T-helper 2 cell treated with Interferon-gamma antibody and Interleukin-4, amounts not matched to agents 5 μg/mL and 100 μg/mL, for 36 hours (primary cell): ENCODE results near the gene GEMIN7.
A peak's percentile ranks its signal among the peaks of the same experiment; 100 is the strongest.

ENCODE experiments used
- DNase-seq: peaks from one replicate; pipeline ENCODE4 v3.0.0; 2021; ENCODE audit warnings: low spot score
- H3K27ac Mint-ChIP-seq: one replicate; pipeline ENCODE4 v1.8.0; 2021; ENCODE audit warnings: mild to moderate bottlenecking, mixed read lengths
- H3K27me3 Mint-ChIP-seq: one replicate; pipeline ENCODE4 v1.8.0; 2021; ENCODE audit warnings: low read depth, mixed read lengths
- H3K36me3 Mint-ChIP-seq: one replicate; pipeline ENCODE4 v1.8.0; 2021; ENCODE audit warnings: low read depth, mixed read lengths
- H3K4me1 Mint-ChIP-seq: one replicate; pipeline ENCODE4 v1.8.0; 2021; ENCODE audit warnings: low read depth, mixed read lengths
- H3K4me3 Mint-ChIP-seq: one replicate; pipeline ENCODE4 v1.8.0; 2022; ENCODE audit warnings: mild to moderate bottlenecking, moderate library complexity, mixed read lengths
- H3K9me3 Mint-ChIP-seq: one replicate; pipeline ENCODE4 v1.8.0; 2021; ENCODE audit warnings: mixed read lengths

GEMIN7 gene

DNA sequence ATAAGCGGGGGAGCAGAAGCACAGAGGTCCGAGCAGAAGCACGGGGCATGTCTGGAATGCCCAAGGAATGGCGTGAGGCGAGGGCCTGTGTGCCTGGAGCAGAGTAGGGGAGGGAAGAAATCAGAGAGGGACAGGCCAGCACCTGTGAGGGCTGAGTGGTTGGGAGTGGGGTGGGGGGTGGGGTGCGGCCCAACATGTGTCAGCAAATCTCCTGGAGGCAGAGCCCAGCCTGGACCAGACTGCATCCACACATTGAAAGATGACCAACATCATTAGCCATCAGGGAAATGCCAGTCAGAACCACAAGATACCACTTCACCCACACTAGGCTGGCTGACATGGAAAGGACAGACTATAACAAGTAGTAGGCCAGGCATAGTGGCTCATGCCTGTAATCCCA is 29.0 kb upstream of the GEMIN7 start:
- DNase-seq = no peak
- H3K4me1 Mint-ChIP-seq = peaks cover 27% of the 10 kb centered on the region
- H3K4me3 Mint-ChIP-seq = no peak overlapping the region
- no peak overlapping the region for H3K27ac Mint-ChIP-seq
- peaks cover 35% of the 10 kb centered on the region for H3K36me3 Mint-ChIP-seq
- H3K27me3 Mint-ChIP-seq = no peaks in the 10 kb centered on the region
- H3K9me3 Mint-ChIP-seq = no peaks in the 10 kb centered on the region

DNA sequence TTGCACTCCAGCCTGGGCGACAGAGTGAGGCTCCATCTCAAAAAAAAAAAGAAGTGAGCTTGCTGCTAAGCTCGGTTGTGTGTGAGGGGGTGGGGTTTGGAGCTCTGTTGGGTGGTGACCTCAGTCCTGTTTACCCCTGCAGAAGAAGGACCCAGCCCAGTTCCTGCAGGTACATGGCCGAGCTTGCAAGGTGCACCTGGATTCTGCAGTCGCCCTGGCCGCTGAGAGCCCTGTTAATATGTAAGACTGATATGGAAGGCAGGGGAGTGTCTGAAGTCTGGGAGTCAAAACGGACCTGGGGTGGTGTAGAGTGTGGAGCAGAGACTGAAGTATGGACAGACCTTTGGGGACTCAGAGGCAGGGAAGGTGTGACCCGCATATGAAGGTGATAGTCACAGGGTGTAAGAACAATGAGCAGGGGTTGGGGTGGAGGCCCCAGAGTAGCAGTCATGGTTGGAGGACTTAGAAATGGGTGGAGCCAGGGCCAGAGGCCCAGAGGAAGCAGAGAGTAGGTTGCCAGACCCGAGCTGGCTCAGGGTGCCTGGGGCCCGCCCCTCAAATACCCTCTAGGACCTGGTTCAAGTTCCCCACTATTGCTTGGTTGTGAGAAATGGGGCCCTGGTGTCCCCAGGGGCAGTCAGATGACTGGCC is 27.0 kb upstream of the GEMIN7 start:
- Mint-ChIP-seq H3K27me3 (no peaks in the 10 kb centered on the region), H3K4me1 (peaks cover 10% of the 10 kb centered on the region), H3K4me3 (no peak overlapping the region), H3K27ac (no peak overlapping the region), H3K36me3 (peaks cover 27% of the 10 kb centered on the region), H3K9me3 (no peaks in the 10 kb centered on the region)
- no peak for DNase-seq

DNA sequence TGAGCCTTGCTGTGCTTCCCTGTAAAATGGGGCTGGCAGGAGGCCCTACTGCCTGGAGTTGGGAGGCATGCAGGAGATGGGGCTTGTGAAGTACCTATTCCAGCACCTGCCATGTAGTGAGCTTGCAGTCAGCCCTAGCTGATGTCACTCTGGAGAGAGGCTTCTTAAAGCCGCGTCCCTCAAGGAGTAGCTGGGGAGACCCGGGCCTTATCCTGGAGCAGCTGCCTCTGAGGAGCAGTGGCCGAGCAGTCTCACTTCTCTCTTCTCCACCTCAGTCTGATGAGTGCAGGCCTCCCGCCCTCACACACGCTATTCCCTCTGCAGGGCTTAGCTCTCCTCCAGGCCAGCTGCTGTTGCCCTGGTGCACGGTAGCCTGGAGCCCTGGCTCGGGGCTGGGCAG is 22.2 kb upstream of the GEMIN7 start:
- Mint-ChIP-seq H3K36me3 (peaks cover 51% of the 10 kb centered on the region), H3K4me1 (peaks cover 4% of the 10 kb centered on the region)

DNA sequence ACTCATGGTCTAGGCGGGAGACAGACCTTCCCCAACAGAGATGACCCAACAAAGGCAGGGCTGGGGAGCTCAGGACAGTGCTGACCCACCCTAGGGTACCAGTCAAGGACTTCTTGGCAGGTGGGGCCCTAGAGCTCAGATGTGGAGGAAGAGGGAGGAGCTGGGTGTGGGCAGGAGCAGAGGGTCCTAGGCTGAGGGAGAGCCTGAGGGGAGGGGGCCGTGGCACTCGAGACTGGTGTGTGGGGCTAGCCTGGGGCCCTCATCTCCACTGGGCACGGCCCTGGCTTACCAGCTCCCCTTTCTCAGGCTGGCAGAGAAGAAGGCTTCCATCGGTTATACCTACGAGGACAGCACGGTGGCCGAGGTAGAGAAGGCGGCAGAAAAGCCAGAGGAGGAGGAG is 21.6 kb upstream of the GEMIN7 start:
- Mint-ChIP-seq H3K9me3 (no peaks in the 10 kb centered on the region), H3K27ac (no peak overlapping the region), H3K4me1 (peaks cover 4% of the 10 kb centered on the region), H3K36me3 (peaks cover 48% of the 10 kb centered on the region), H3K4me3 (no peak overlapping the region), H3K27me3 (no peaks in the 10 kb centered on the region)
- DNase-seq = no peak

More for the DNA sequence above, 22.2 kb upstream of the GEMIN7 start:
- Mint-ChIP-seq H3K4me3 (no peak overlapping the region), H3K9me3 (no peaks in the 10 kb centered on the region), H3K27ac (no peak overlapping the region), H3K27me3 (no peaks in the 10 kb centered on the region)
- DNase-seq = no peak

DNA sequence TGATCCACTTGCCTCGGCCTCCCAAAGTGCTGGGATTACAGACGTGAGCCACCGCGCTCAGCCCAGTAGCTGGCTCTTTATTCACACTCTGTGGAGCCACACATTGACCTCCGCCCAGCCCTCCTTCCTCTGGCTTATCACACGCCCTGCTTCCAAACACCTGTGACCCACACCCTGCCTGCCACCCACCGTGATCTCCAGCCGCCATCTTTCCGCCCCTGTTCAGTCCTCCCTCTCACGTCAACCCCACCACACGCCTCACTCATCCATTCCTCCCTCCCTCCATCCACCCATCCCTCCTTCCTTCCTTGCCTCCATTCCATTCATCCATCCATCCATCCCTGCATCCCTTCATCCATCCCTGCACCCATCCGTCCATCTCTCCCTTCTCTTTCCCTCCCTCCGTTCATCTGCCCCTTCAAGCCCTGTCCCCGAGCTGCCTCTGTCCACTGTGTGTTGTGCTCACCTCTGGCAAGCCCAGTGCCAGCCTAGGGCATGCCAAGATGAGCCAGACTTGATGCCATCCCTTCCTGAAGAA is 20.4 kb upstream of the GEMIN7 start:
- H3K9me3 Mint-ChIP-seq = no peaks in the 10 kb centered on the region
- no peak overlapping the region for H3K4me3 Mint-ChIP-seq
- peaks cover 4% of the 10 kb centered on the region for H3K4me1 Mint-ChIP-seq
- peaks cover 49% of the 10 kb centered on the region for H3K36me3 Mint-ChIP-seq
- no peak for DNase-seq
- H3K27ac Mint-ChIP-seq = no peak overlapping the region
- H3K27me3 Mint-ChIP-seq = no peaks in the 10 kb centered on the region

DNA sequence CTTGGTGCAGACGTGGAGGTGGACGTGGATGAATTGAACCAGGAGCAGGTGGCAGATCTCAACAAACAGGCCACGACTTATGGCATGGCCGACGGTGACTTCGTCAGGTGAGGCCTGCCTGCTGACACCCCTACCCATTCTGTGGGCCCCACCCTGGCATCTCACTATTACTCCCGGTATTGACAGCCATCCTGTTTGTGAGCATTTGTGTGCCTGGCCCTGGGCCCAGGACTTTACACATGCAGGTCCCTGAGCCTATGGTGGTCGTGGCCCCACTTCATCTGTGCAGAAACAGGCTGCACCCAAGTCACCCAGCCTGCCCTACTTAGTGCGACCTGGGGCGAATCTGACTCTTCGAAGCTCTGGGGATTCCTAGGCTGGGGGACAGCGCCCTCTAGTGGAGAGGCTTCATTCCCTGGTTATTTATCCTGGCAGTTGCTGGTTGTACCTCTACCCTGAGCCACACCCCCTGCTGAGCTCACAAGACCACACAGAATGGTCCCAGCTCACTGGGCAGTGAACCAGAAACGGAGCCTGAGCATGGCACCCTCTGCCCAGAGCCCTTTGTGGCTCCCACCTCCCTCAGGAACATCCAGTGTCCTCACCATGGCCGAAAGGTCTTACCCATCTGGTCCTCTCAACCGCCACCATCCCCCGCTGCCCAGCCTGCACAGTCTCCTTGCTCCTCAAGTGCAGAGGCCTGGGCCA is 19.6 kb upstream of the GEMIN7 start:
- Mint-ChIP-seq H3K4me3 (no peak overlapping the region), H3K27ac (peak overlapping the region; percentile 69), H3K36me3 (peaks cover 44% of the 10 kb centered on the region), H3K4me1 (peaks cover 4% of the 10 kb centered on the region), H3K27me3 (no peaks in the 10 kb centered on the region), H3K9me3 (no peaks in the 10 kb centered on the region)
- peak; percentile 70 for DNase-seq

DNA sequence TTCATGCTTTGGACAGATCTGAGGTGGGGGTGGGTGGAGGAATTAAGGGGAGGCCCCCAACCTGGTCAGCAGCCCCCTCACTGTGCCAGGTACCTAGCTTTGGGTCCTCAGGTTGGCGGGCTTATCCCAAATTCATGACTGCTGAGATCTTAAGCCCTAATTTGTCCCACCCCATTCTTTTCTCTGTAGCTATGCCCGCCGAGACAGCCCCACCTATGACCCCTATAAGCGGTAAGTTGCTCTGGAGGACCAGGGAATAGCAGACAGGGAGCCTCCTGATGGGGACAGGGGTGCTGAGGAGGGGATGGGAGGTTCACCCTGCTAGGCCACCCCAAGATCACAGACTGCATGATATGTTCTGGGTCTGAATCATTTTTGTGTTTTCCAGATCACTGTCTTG is 17.1 kb upstream of the GEMIN7 start:
- Mint-ChIP-seq H3K27ac (no peak overlapping the region), H3K9me3 (no peaks in the 10 kb centered on the region), H3K4me1 (peaks cover 4% of the 10 kb centered on the region), H3K4me3 (no peak overlapping the region), H3K27me3 (no peaks in the 10 kb centered on the region), H3K36me3 (peaks cover 46% of the 10 kb centered on the region)
- no peak for DNase-seq

DNA sequence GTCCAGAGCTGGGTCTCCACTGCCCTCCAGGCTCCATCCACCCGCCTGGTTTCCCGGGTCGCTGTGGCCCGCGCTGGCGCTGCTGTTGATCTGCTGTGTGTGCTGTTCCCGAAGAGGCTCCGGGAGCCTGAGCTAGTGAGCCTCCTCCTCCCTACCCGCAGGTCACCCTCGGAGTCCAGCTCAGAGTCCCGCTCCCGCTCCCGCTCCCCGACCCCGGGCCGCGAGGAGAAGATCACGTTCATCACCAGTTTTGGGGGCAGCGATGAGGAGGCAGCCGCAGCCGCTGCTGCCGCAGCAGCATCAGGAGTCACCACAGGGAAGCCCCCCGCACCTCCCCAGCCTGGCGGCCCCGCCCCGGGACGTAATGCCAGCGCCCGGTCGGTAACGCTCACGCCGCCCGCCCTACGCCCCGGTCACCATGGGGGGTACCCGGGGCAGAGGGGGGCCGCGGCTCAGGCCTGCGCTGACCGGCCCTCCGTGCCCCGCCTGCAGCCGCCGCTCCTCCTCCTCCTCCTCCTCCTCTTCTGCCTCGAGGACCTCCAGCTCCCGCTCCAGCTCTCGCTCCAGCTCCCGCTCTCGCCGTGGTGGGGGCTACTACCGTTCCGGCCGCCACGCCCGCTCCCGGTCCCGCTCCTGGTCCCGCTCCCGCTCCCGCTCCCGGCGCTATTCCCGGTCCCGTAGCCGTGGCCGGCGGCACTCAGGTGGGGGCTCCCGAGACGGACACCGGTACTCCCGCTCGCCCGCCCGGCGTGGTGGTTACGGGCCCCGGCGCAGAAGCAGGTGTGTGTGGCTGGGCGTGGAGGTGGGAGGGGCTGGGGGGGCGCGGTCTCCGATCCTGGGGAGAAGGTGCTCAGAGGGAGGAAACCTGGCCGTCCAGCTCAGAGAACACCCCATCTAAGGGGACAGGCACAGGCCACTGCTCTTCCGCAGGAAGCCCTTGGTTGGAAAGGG is 14.9 kb upstream of the GEMIN7 start:
- peaks cover 2% of the 10 kb centered on the region for H3K4me1 Mint-ChIP-seq
- H3K4me3 Mint-ChIP-seq = no peak overlapping the region
- H3K9me3 Mint-ChIP-seq = no peaks in the 10 kb centered on the region
- DNase-seq = no peak
- no peaks in the 10 kb centered on the region for H3K27me3 Mint-ChIP-seq
- peaks cover 34% of the 10 kb centered on the region for H3K36me3 Mint-ChIP-seq
- no peak overlapping the region for H3K27ac Mint-ChIP-seq

DNA sequence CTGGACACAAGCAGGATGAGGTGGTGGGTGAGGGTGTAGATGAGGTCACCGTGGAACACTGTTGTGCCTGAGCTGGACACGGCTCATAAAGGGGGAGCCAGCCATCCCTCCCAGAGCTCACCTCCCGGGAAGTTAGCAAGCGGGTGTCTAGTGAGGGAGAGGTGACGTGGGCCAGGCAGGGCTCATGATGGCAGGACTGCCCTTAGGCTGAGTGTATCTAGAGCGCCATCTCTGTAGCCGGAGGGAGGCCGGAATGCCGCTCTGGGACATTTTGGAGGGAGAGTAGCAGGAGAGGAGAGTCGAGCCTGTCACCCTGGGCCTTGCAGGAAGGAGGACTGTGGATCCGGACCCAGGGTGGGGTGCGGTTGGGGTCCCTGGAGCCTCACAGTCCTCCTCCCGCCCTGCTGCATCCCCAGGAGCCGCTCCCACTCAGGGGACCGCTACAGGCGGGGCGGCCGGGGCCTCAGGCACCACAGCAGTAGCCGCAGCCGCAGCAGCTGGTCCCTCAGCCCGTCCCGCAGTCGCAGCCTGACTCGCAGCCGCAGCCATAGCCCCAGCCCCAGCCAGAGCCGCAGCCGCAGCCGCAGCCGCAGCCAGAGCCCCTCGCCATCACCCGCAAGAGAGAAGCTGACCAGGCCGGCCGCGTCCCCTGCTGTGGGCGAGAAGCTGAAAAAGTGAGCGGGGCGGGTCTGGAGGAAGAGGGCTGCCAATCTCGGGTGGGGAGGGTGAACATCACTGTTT is 12.0 kb upstream of the GEMIN7 start:
- Mint-ChIP-seq H3K27me3 (no peaks in the 10 kb centered on the region), H3K27ac (no peak overlapping the region), H3K4me1 (no peaks in the 10 kb centered on the region), H3K4me3 (no peak overlapping the region), H3K36me3 (peaks cover 33% of the 10 kb centered on the region), H3K9me3 (no peaks in the 10 kb centered on the region)
- no peak for DNase-seq

DNA sequence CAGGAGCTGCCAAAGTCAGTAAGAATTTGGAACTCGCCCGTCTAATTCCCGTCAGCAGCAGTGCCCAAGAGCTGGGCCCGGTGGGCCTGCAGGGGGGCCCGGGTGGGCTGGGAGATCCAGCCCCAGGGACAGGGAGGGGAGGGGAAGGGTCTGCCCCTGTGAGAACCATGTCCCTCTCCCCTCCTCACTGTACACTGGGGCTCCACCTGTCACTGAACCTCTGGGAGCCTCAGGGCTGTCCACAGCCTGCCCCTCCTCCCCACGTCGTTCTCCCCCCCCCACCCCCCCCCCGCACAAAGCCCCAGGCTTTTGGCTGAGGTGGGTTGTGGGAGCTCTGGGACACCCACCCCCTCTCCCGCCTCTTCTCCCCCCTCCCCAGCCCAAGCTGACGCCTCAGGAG is 11.0 kb upstream of the GEMIN7 start:
- H3K36me3 Mint-ChIP-seq = peaks cover 30% of the 10 kb centered on the region
- no peaks in the 10 kb centered on the region for H3K9me3 Mint-ChIP-seq
- H3K27ac Mint-ChIP-seq = no peak overlapping the region
- H3K4me3 Mint-ChIP-seq = no peak overlapping the region
- no peaks in the 10 kb centered on the region for H3K4me1 Mint-ChIP-seq
- no peak for DNase-seq
- no peaks in the 10 kb centered on the region for H3K27me3 Mint-ChIP-seq

DNA sequence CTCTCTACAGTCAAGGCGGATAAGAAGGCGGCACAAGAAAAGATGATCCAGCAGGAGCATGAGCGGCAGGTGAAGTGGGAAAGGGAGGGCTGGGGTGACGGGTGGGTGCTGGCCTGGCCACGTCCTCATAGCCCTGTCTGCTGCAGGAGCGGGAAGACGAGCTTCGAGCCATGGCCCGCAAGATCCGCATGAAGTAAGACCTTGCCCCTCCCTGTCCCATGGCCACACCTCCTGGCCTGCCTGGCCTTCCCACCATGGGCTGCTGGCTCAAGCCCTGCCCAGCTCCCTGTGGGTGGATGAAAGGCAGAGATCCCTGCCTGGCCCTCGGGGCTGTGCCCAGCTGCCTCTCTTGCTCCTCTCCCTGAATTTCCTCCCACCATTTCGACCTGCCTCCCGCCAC is 10.0 kb upstream of the GEMIN7 start:
- Mint-ChIP-seq H3K4me1 (no peaks in the 10 kb centered on the region), H3K36me3 (peaks cover 31% of the 10 kb centered on the region), H3K9me3 (no peaks in the 10 kb centered on the region), H3K27ac (no peak overlapping the region), H3K4me3 (no peak overlapping the region), H3K27me3 (no peaks in the 10 kb centered on the region)
- no peak for DNase-seq

DNA sequence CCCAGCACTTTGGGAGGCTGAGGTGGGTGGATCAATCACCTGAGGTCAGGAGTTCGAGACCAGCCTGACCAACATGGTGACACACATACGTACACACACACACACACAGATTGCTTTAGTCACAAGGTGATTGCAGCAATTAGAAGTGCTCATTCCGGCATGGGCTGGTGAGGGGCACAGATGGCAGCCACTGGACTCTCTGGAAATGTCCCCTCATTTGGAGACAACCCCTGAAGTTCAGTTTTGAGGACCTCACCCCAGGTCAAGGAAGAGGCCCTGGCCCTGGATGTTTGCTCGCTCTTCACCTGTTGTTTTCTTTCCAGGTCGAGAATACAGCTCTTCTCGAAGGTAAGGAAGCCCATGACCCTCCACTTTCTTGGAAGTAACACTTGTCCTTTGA is 8.8 kb upstream of the GEMIN7 start:
- H3K27ac Mint-ChIP-seq = no peak overlapping the region
- H3K27me3 Mint-ChIP-seq = no peaks in the 10 kb centered on the region
- H3K4me3 Mint-ChIP-seq = no peak overlapping the region
- H3K36me3 Mint-ChIP-seq = peaks cover 27% of the 10 kb centered on the region
- H3K9me3 Mint-ChIP-seq = no peaks in the 10 kb centered on the region
- peaks cover 5% of the 10 kb centered on the region for H3K4me1 Mint-ChIP-seq
- DNase-seq = no peak

DNA sequence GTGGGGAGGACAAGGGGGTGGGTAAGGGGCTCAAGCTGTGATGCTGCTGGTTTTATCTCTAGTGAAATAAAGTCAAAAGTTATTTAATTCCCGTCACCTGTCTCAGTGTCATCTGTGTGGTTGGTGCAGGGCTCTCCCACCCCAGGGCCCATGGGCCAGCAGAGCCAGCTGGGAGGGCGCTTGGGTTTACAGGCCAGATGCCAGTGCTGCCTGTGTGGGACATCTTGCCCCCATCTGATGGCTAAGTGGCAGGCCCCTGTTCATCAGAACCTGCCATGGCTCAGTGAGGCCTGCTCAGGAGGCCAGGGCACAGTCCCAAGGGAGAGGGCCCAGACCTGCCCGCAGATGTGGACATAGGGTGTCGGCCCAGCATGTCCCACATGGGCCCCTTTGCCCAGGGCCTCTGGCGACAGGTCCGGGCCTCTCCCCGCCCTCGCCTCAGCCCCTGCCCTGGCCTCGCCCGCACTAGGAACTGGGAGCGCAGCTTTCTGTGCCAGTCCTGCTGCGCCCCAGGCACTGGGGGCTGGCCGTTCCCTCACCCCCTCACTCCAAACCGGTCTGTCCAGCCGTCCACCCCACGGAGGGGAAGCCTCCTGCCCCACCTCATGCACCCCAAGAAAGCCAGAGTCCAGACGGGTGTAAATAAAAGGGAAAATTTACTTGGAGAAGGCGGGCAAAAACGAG is 8.1 kb upstream of the GEMIN7 start:
- DNase-seq = no peak
- H3K27me3 Mint-ChIP-seq = no peaks in the 10 kb centered on the region
- H3K4me3 Mint-ChIP-seq = no peak overlapping the region
- no peak overlapping the region for H3K27ac Mint-ChIP-seq
- H3K4me1 Mint-ChIP-seq = peaks cover 5% of the 10 kb centered on the region
- no peaks in the 10 kb centered on the region for H3K9me3 Mint-ChIP-seq
- peaks cover 23% of the 10 kb centered on the region for H3K36me3 Mint-ChIP-seq
